ENCODE results near the gene OR52A5.

DNA sequence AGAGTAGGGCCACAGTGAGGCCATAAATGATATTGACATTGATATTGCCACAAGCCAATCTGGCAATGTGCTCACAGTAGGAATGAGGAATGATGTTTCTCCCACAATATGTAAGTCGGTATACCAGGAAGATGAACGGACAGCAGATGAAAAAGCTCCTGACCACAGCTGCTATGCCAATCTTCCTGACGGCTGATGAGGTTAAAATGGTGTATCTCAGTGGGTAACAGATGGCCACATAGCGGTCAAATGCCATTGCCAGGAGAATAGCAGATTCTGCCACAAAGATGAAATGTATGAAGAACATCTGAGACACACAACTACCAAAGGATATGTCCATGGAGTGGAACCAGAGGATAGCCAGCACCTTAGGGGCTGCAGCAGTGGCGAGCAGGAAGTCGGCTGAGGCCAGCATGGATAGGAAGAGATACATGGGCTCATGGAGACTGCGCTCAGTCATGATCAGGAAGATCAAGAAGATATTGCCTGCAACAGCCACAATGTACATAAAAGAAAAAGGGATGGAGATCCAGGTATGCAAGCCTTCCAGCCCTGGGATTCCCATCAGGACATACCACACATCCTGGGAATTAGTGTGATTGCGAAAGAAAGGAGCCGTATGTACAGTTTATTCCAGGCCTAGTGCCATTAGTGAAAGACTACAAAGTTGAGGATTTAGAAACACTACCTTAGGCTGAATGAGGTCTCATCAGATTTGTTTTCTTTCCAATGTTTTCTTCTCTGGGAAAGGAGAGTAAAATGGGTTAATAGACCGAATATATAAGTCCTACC, 40.1 kb upstream of the OR52A5 start:
- TF ChIP-seq, protein P1, sequence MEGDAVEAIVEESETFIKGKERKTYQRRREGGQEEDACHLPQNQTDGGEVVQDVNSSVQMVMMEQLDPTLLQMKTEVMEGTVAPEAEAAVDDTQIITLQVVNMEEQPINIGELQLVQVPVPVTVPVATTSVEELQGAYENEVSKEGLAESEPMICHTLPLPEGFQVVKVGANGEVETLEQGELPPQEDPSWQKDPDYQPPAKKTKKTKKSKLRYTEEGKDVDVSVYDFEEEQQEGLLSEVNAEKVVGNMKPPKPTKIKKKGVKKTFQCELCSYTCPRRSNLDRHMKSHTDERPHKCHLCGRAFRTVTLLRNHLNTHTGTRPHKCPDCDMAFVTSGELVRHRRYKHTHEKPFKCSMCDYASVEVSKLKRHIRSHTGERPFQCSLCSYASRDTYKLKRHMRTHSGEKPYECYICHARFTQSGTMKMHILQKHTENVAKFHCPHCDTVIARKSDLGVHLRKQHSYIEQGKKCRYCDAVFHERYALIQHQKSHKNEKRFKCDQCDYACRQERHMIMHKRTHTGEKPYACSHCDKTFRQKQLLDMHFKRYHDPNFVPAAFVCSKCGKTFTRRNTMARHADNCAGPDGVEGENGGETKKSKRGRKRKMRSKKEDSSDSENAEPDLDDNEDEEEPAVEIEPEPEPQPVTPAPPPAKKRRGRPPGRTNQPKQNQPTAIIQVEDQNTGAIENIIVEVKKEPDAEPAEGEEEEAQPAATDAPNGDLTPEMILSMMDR (IDR thresholded peaks at IDR 0.05), result no peak
- TF ChIP-seq EZH2 (IDR thresholded peaks at IDR 0.05; ENCODE audit: borderline replicate concordance, insufficient read depth, low read depth, low read length, poor library complexity, severe bottlenecking), result no peak
